Testis (tissue), 3 donors: ENCODE data around the gene SMIM44. TPM values are rescaled to one million over a fixed set of nuclear protein-coding genes. Genes with fewer than 3 reads are reported as not detected.
A peak's percentile ranks its signal among the peaks of the same experiment; 100 is the strongest.

Source experiments
- DNase-seq: peaks from one replicate; pipeline ENCODE4 v3.0.0-alpha.2; 2019
- H3K27ac ChIP-seq, 2 donors: fragments of 200-600 bp; sonication (generic); one replicate each; pipeline ENCODE4 v1.5.1; 2019
- H3K27me3 ChIP-seq: fragments of 200-600 bp; sonication (generic); one replicate; pipeline ENCODE4 v1.5.1; 2019
- H3K36me3 ChIP-seq: fragments of 200-600 bp; sonication (generic); one replicate; pipeline ENCODE4 v1.5.1; 2017; ENCODE audit warnings: low read depth; ENCODE audit errors: missing control alignments
- H3K4me1 ChIP-seq: fragments of 200-600 bp; sonication (generic); one replicate; pipeline ENCODE4 v1.5.1; 2019
- H3K4me3 ChIP-seq, 2 donors: fragments of 200-600 bp; sonication (generic); one replicate each; pipeline ENCODE4 v1.5.1; 2017 to 2019
- H3K9me3 ChIP-seq: fragments of 200-600 bp; sonication (generic); one replicate; pipeline ENCODE4 v1.5.1; 2017
- CTCF ChIP-seq, 3 experiments: fragments of 450-650 bp in 2 of 3; fragments of 200-600 bp in 1 of 3; sonication (generic) in 1 of 3; IDR thresholded peaks; one replicate each; pipeline ENCODE4 v1.5.1; 2016 to 2019; ENCODE audit warnings: antibody characterized with exemption in 3 of 3, mild to moderate bottlenecking in 2 of 3, moderate library complexity in 1 of 3
- POLR2A ChIP-seq: fragments of 450-650 bp; IDR thresholded peaks from one replicate; pipeline ENCODE4 v1.6.1; 2017; ENCODE audit warnings: antibody characterized with exemption, mild to moderate bottlenecking, moderate library complexity
- WGBS, 2 donors: methylation state at CpG; one replicate each; pipeline ENCODE4 v1.1.5; 2018; 5-methylcytosine and 5-hydroxymethylcytosine counted together
- intact Hi-C: fragments of 100-400 bp; cut with DNase I; formaldehyde crosslinking; loops from one replicate; pipeline ENCODE4 v1.15.1; 2023; ENCODE audit warnings: low total_unique reads
- polyA plus RNA-seq: library from polyadenylated mRNA; stranded (reverse); fragments of 350-450 nt; fragmentation: Illumina TruSeq; extraction: RNeasy Lipid Tissue Mini Kit (QIAGEN cat#74804); gene quantifications from one replicate; pipeline ENCODE4 v1.2.3, GENCODE V29; 2014; ENCODE audit warnings: low read depth, low replicate concordance; ENCODE audit not compliant: insufficient read depth
- total RNA-seq, 2 donors: library from RNA; depleted of rRNA; stranded (reverse); fragments of >200 nt; gene quantifications; one replicate each; pipeline ENCODE4 v1.2.3, GENCODE V29; 2016

The SMIM44 gene
- total and polyA plus RNA-seq, 3 donors from 2014 or later = not detected

- Histone ChIP-seq H3K27me3 (no peaks in the 10 kb centered on the region), H3K4me3 (no peak overlapping the region), H3K9me3 (no peaks in the 10 kb centered on the region), H3K4me1 (peaks cover 14% of the 10 kb centered on the region), H3K27ac (no peak overlapping the region), H3K36me3 (no peaks in the 10 kb centered on the region)
- no peak for DNase-seq
- intact Hi-C loops = no loop called here
- TF ChIP-seq POLR2A = no peak
- TF ChIP-seq CTCF (IDR thresholded peaks at IDR 0.05) = no peak
- WGBS, 2 donors = 80 to 85% methylated on average over 3 of the region's 3 CpGs
Measured at GRCh38 chr19:3501780-3502179, 18.5 kb upstream of the SMIM44 start.

GRCh38 chr19:3500429-3501101 is 17.3 kb upstream of the SMIM44 start, which contains the start of gene DOHH:
Gene DOHH (minus strand): TSS chr19:3500674. CDS start chr19:3496814, 3,860 bp downstream.
- intact Hi-C loops = no loop called here

GRCh38 chr19:3499738-3500428 is 16.6 kb upstream of the SMIM44 start:
- 13 to 22% methylated on average over 18 of the region's 18 CpGs for WGBS, 2 donors
- intact Hi-C loops = no loop called here

More at GRCh38 chr19:3500429-3501101, 17.3 kb upstream of the SMIM44 start, which contains the start of gene DOHH:
- TF ChIP-seq CTCF (IDR thresholded peaks at IDR 0.05) (no peak), POLR2A (no peak)
- 1% methylated on average over 15 to 40 of the region's 52 CpGs for WGBS, 2 donors
- no peaks in the 10 kb centered on the region for H3K36me3 ChIP-seq
- H3K4me1 ChIP-seq = peaks cover 14% of the 10 kb centered on the region
- H3K4me3 ChIP-seq = peak within 1 kb of the TSS; percentile 78 to 81
- no peaks in the 10 kb centered on the region for H3K27me3 ChIP-seq
- no peaks in the 10 kb centered on the region for H3K9me3 ChIP-seq
- peak within 1 kb of the TSS; percentile 88 to 89 for H3K27ac ChIP-seq
- peak; percentile 97 for DNase-seq

GRCh38 chr19:3497757-3498520 is 14.7 kb upstream of the SMIM44 start:
- H3K27me3 ChIP-seq = no peaks in the 10 kb centered on the region
- peaks cover 10% of the 10 kb centered on the region for H3K4me1 ChIP-seq
- TF ChIP-seq CTCF (IDR thresholded peaks at IDR 0.05) (no peak), POLR2A (no peak)
- DNase-seq = no peak
- no peaks in the 10 kb centered on the region for H3K9me3 ChIP-seq
- WGBS, 2 donors = 93 to 98% methylated on average over 5 of the region's 5 CpGs
- no peak overlapping the region for H3K4me3 ChIP-seq
- intact Hi-C loops = no loop called here
- H3K27ac ChIP-seq = no peak overlapping the region
- H3K36me3 ChIP-seq = no peaks in the 10 kb centered on the region

More at GRCh38 chr19:3499738-3500428, 16.6 kb upstream of the SMIM44 start:
- H3K4me1 ChIP-seq = peaks cover 10% of the 10 kb centered on the region
- peak overlapping the region; percentile 88 to 89 for H3K27ac ChIP-seq
- no peak for TF ChIP-seq POLR2A
- TF ChIP-seq CTCF (IDR thresholded peaks at IDR 0.05) = no peak
- DNase-seq = no peak
- no peaks in the 10 kb centered on the region for H3K36me3 ChIP-seq
- no peaks in the 10 kb centered on the region for H3K27me3 ChIP-seq
- H3K9me3 ChIP-seq = no peaks in the 10 kb centered on the region
- H3K4me3 ChIP-seq = peak overlapping the region; percentile 78 to 81
